Loucy (cell line): ENCODE data around the gene ABT1.

Source experiments
- H2AFZ ChIP-seq: fragments of 200-600 bp; sonication (generic); 2 replicates; pipeline ENCODE4 v1.6.0; 2016; ENCODE audit warnings: antibody characterized with exemption, mild to moderate bottlenecking, low read length, moderate library complexity
- H3F3A ChIP-seq: fragments of 200-600 bp; 2 replicates; pipeline ENCODE4 v1.6.0; 2016; ENCODE audit warnings: antibody characterized with exemption, low read depth, mild to moderate bottlenecking
- H3K27me3 ChIP-seq: fragments of 200-600 bp; sonication (generic); 2 replicates; pipeline ENCODE4 v1.6.1; 2014; ENCODE audit warnings: low read length, mild to moderate bottlenecking; ENCODE audit not compliant: insufficient read depth, poor library complexity, severe bottlenecking
- H3K36me3 ChIP-seq: fragments of 200-600 bp; sonication (generic); 2 replicates; pipeline ENCODE4 v1.6.1; 2016; ENCODE audit warnings: low read length; ENCODE audit not compliant: insufficient read depth
- H3K4me1 ChIP-seq: fragments of 200-600 bp; sonication (generic); 2 replicates; pipeline ENCODE4 v1.5.1; 2014; ENCODE audit warnings: low read length, mild to moderate bottlenecking; ENCODE audit not compliant: insufficient read depth, poor library complexity, severe bottlenecking
- H3K4me2 ChIP-seq: fragments of 200-600 bp; sonication (generic); 2 replicates; pipeline ENCODE4 v1.6.0; 2014; ENCODE audit warnings: antibody characterized with exemption, low read length, low read depth, mild to moderate bottlenecking; ENCODE audit not compliant: poor library complexity, severe bottlenecking
- H3K4me3 ChIP-seq: fragments of 200-600 bp; sonication (generic); 2 replicates; pipeline ENCODE4 v1.5.1; 2014; ENCODE audit warnings: low read length, mild to moderate bottlenecking, mixed read lengths; ENCODE audit not compliant: poor library complexity, severe bottlenecking
- H3K79me2 ChIP-seq: fragments of 200-600 bp; sonication (generic); 2 replicates; pipeline ENCODE4 v1.6.1; 2014; ENCODE audit warnings: low read length; ENCODE audit not compliant: insufficient read depth
- H3K9ac ChIP-seq: fragments of 200-600 bp; sonication (generic); 2 replicates; pipeline ENCODE4 v1.6.0; 2014; ENCODE audit warnings: mild to moderate bottlenecking, low read depth, low read length, moderate library complexity; ENCODE audit not compliant: poor library complexity, severe bottlenecking
- H3K9me2 ChIP-seq: fragments of 200-600 bp; sonication (generic); replicated peaks from 2 replicates; pipeline ENCODE4 v1.6.1; 2016; ENCODE audit warnings: low read depth, low read length, mixed read lengths
- H3K9me3 ChIP-seq: fragments of 200-600 bp; sonication (generic); 2 replicates; pipeline ENCODE4 v1.6.1; 2014; ENCODE audit warnings: mild to moderate bottlenecking, antibody characterized with exemption, low read length, low read depth; ENCODE audit not compliant: insufficient read depth
- H4K20me1 ChIP-seq: fragments of 200-600 bp; sonication (generic); 2 replicates; pipeline ENCODE4 v1.6.0; 2014; ENCODE audit warnings: antibody characterized with exemption, low read length, mild to moderate bottlenecking; ENCODE audit not compliant: insufficient read depth, poor library complexity, severe bottlenecking
- CTCF ChIP-seq: fragments of 200-600 bp; sonication (generic); conservative IDR thresholded peaks from 2 replicates; pipeline ENCODE4 v1.5.1; 2014; ENCODE audit warnings: mild to moderate bottlenecking, antibody characterized with exemption, low read length
- EZH2phosphoT487 ChIP-seq: fragments of 200-600 bp; IDR thresholded peaks from 2 replicates; pipeline ENCODE4 v1.6.1; 2018; ENCODE audit warnings: antibody characterized with exemption, mild to moderate bottlenecking, moderate library complexity, borderline replicate concordance

ABT1 gene

GRCh38 chr6:26624557-26624956 is 27.8 kb downstream of the ABT1 start:
- Histone ChIP-seq H3K36me3 (no peaks in the 10 kb centered on the region), H3K4me1 (no peaks in the 10 kb centered on the region), H3F3A (no peaks in the 10 kb centered on the region), H3K79me2 (no peaks in the 10 kb centered on the region), H3K9ac (no peak overlapping the region), H3K9me3 (peaks cover 9% of the 10 kb centered on the region; the same call in 1 of the 2 replicates), H2AFZ (no peak overlapping the region), H3K27me3 (no peaks in the 10 kb centered on the region), H3K4me2 (no peak overlapping the region), H4K20me1 (no peaks in the 10 kb centered on the region), H3K9me2 (no peaks in the 10 kb centered on the region), H3K4me3 (no peak overlapping the region)
- TF ChIP-seq CTCF (no peak), EZH2phosphoT487 (no peak)

- no peak overlapping the region for H3K9ac ChIP-seq
- H3K9me3 ChIP-seq = peaks cover 9% of the 10 kb centered on the region; the same call in 1 of the 2 replicates
- no peak overlapping the region for H3K4me2 ChIP-seq
- no peaks in the 10 kb centered on the region for H3K27me3 ChIP-seq
- H4K20me1 ChIP-seq = no peaks in the 10 kb centered on the region
- no peak overlapping the region for H2AFZ ChIP-seq
- H3K4me3 ChIP-seq = no peak overlapping the region
- H3K36me3 ChIP-seq = no peaks in the 10 kb centered on the region
- no peak for TF ChIP-seq EZH2phosphoT487
- TF ChIP-seq CTCF = no peak
- H3K9me2 ChIP-seq = no peaks in the 10 kb centered on the region
- no peaks in the 10 kb centered on the region for H3K4me1 ChIP-seq
- no peaks in the 10 kb centered on the region for H3K79me2 ChIP-seq
- H3F3A ChIP-seq = no peaks in the 10 kb centered on the region
These were observed 31.1 kb downstream of the ABT1 start for GRCh38 chr6:26627843-26628242.

- Histone ChIP-seq H3K9me3 (peaks cover 6% of the 10 kb centered on the region; the same call in 1 of the 2 replicates), H4K20me1 (no peaks in the 10 kb centered on the region), H3K36me3 (peaks cover 4% of the 10 kb centered on the region; the same call in 1 of the 2 replicates), H3K4me1 (no peaks in the 10 kb centered on the region), H3K79me2 (no peaks in the 10 kb centered on the region), H3K9ac (no peak overlapping the region), H3K4me3 (no peak overlapping the region), H2AFZ (no peak overlapping the region), H3F3A (no peaks in the 10 kb centered on the region), H3K27me3 (no peaks in the 10 kb centered on the region), H3K9me2 (no peaks in the 10 kb centered on the region), H3K4me2 (no peak overlapping the region)
- TF ChIP-seq EZH2phosphoT487 = no peak
- no peak for TF ChIP-seq CTCF
These were observed 32.6 kb downstream of the ABT1 start for GRCh38 chr6:26629359-26629758.
